NOMO-1 (cell line): Measurements from ENCODE around the gene PRRC2B.
"Not testable (repeated sequence)": the region's sequence is repeated elsewhere in the genome, so short reads cannot be mapped to it uniquely, and the experiment has no call there.

ENCODE experiments used
- DNase-seq, 2 experiments: peaks; one replicate each; lab custom pipeline; 2025; ENCODE audit not compliant: unreplicated experiment in 2 of 2; lab: John Stamatoyannopoulos, UW

Gene PRRC2B

GRCh38 chr9:131385296-131385695, 8.6 kb upstream of the PRRC2B start:
- no peak for DNase-seq

GRCh38 chr9:131386281-131386680, 7.6 kb upstream of the PRRC2B start:
- no peak for DNase-seq

- no peak for DNase-seq
These were observed 6.5 kb upstream of the PRRC2B start for GRCh38 chr9:131387394-131387793.

DNA sequence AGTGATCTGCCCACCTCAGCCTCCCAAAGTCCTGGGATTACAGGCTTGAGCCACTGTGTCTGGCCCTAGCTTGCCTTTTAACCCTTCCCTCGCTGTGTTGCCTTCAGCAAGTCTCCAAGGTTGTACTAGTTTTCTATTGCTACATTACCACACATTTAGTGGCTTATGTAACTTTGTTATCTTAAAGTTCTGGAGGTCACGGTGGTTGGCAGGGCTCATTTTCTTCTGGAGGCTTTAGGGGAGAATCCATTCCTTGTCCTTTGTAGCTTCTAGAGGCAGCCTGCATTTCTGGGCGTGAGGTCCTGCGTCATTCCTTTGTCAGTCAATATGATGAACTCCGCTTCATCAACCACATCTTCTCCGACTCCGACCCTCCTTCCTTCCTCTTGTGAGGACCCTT, 2.9 kb upstream of the PRRC2B start:
- DNase-seq, result no peak

GRCh38 chr9:131391504-131391903, 2.4 kb upstream of the PRRC2B start:
- no peak for DNase-seq

- DNase-seq, result peak in 1 of 2 experiments; percentile 36
These were observed 724 bp downstream of the PRRC2B start for GRCh38 chr9:131394464-131395156.

- DNase-seq, result peak; percentile 41 to 59
These were observed 1.5 kb downstream of the PRRC2B start for GRCh38 chr9:131395157-131396098.

DNA sequence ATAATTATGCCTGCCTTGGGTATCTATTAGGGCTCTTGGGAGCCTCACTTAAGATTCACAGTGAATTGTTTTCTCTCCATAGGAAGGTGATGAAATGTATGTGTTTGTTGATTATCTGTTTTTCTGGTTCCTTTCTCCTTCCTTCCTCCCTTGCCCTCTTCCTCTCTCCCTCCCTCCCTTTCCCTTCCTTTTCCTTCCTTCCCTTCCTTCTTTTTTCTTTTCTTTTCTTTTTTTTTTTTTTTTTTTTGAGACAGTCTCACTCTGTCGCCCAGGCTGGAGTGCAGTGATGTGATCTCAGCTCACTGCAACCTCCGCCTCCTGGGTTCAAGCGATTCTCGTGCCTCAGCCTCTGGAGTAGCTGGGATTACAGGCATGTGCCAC, 2.2 kb downstream of the PRRC2B start:
- DNase-seq, result not testable (repeated sequence)

GRCh38 chr9:131396626-131397025, 2.7 kb downstream of the PRRC2B start:
- DNase-seq, result no peak

DNA sequence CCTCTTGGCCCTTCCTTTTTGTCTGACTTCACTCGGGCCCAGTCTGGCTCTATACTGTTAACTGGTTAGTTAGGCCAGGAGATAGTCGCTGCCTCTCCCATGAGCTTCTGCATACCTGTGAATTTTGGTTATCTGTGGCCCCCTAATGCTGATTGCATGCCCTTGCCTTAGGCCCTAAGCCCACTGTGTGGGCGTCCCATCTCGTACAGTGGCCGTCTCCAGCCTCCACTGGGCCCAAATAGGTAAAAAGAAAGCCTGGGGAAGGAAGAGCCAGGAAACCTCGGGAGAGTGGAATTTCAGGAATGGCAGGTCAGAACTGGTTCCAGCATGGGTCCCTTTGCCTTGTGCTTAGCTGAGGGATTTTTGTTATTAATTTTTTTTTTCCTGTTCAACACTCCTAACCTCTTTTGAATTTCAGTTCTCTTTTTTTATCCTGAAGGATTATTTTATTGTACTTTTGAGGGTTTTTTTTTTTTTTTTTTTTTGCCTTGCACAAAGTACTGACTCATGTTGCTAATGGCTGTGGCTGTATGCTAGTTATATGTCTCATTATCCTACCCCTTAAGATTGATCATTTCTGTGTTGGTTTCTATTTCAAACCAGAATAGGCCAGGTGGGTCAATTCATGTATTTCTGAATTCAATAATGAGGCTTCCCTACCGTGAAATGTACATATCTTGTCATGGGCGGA, 3.4 kb downstream of the PRRC2B start:
- peak; percentile 5 to 19 for DNase-seq

DNA sequence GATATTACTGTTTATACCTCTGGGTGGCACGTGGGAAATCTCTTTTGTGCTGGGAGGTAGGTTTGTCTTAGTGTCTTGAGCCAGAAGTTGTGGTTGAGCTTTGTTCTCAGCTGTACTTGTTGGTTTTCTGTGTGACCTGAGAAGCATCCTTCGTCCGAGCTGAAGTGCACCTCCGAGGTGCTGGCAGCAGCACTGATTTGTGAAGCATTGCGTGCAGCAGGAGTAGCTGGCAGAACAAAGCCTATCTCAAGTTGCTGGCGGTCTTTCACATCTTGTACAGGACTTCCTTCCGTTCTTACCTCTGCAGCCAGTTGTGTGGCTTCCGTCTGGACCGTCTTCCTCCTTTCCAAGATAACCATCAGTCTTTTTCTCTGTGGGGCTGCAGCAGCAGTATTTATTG, 4.3 kb downstream of the PRRC2B start:
- DNase-seq, result peak; percentile 35 to 71

DNA sequence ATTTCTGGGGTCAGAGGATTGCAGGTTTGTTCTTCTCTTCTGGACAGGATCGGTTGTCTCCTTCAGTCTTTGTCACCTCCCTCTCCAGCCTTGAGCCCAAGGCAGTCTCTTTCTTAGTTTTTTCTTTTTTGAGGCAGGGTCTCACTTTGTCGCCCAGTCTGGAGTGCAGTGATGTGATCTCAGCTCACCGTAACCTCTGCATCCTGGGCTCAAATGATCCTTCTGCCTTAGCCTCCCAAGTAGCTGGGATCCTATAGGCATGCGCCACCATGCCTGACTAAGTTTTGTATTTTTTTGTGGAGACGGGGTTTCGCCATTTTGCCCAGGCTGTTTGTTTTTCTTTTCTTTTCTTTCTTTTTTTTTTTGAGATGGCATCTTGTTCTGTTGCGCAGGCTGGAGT, 6.1 kb downstream of the PRRC2B start:
- DNase-seq, result no peak

GRCh38 chr9:131400627-131401026, 6.7 kb downstream of the PRRC2B start:
- no peak for DNase-seq

- no peak for DNase-seq
These were observed 8.2 kb downstream of the PRRC2B start for GRCh38 chr9:131402073-131402472.

DNA sequence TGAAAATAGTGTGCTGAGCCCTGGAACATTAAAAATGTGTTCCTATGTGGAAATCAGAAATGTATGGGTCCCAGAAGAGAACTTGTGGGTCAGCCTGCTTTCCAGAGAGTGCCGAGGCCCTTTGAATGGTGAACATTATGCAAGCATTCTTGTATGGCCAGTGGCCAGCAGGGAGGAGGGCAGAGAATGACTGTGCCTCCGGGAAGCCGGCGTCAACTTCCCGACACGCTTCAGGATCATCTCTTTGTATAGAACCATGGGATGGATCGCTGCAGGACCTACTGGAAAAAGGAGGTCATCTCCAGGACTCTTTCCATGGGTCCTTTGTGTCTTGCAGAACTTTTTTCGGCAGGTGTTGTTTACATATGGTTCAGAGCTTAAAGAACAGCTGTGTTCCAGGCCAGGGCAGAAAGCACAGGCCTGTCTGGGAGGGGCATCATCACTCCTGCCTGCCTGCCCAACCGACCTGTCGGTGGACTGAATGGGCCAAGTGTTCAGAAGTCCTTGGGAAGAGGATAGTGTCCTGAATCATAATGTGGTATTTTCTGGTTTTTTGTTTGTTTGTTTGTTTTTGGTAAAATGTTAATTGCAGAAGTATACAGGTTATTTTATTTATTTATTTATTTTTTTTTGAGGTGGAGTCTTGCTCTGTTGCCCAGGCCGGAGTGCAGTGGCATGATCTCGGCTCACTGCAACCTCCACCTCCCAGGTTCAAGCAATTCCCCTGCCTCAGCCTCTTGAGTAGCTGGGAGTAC, 9.0 kb downstream of the PRRC2B start:
- DNase-seq, result no peak

- no peak for DNase-seq
These were observed 9.5 kb downstream of the PRRC2B start for GRCh38 chr9:131403493-131403773.

- DNase-seq, result no peak
These were observed 10.7 kb downstream of the PRRC2B start for GRCh38 chr9:131404581-131404980.

DNA sequence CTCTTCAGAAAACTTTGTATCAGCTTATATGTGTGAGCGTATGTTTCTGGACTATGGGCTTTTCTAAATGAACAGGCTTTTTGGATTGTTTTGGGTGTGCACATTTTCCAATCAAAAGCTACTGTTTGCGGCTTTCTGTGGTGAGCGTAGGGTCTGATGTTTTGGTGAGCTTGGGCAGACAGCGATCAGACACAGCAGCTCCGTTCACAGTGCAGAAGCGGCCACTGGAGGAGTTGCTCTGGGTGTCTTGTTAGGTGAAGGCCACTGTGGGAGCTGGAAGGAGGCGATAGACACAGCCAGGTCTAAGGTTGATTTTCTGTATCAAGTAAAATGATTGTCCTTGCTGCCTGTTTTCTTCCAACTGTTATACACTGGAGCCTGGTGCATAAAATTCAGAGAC, 11.1 kb downstream of the PRRC2B start:
- no peak for DNase-seq

DNA sequence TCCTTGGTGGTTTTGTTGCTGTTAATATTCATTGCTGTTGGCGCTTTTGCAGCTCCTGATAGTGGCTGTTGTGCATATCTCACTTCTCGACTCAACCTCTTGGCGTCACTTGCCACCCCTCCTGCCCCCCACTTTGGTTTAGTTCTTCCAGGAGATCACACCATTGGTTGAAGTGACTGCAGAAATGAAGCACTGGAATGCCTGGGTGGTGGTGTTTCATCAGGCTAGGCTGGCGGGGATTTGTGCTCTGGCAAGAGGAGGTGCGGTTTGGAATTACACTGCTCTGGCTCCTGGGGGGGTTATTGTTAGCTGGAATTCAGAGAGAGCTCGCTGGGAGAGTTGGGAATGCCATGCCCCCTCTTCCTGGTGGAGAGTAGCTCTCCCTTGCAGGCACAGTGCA, 11.5 kb downstream of the PRRC2B start:
- no peak for DNase-seq

DNA sequence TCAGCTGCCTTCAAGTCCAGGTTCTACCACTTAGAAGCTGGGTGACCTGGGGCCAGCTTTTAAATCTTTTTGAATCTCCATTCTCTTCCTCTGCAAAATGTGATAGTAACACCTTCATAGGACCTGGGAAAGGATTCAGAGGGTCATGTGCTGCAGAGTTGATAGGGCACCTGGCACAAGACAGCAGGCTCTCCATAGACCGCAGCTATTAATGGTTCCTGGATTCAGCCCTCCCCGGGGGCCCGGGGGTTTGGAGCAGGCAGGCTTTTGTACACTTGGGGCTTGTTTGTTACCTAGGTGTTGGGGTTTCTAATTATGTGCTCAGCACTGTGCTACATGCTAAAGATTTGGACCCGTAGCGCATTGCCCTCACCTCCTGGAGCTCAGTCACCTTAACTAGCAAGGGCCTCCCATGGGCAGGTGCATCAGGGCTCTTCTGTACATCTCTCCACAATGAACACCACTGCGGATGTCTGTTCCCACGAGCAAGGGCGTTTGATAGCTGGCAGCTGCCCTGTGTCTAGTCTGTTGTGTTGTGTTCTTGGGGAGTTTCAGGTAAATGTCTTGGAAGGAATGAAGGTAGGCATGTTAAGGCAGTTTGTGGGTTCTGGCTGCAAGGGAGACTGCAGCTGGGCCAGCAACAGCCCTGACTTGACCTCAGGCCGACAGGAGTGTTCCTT, 12.1 kb downstream of the PRRC2B start:
- DNase-seq, result no peak
